Stimulated activated CD8-positive, alpha-beta memory T cell treated with anti-CD3 and anti-CD28 coated beads, Interleukin-12 subunit alpha, Interleukin-12 subunit beta, amount 100 ng/mL, for 24 hours (primary cell): ENCODE measurements around the gene ATP6V0C.
"Not testable (repeated sequence)": the region's sequence is repeated elsewhere in the genome, so short reads cannot be mapped to it uniquely, and the experiment has no call there.

ENCODE experiments used
- DNase-seq: peaks from one replicate; pipeline ENCODE4 v3.0.0-alpha.2; 2020; ENCODE audit errors: extremely low read depth

ATP6V0C gene

GRCh38 chr16:2528161-2529060, 14.7 kb downstream of the ATP6V0C start:
- DNase-seq, result no peak

DNA sequence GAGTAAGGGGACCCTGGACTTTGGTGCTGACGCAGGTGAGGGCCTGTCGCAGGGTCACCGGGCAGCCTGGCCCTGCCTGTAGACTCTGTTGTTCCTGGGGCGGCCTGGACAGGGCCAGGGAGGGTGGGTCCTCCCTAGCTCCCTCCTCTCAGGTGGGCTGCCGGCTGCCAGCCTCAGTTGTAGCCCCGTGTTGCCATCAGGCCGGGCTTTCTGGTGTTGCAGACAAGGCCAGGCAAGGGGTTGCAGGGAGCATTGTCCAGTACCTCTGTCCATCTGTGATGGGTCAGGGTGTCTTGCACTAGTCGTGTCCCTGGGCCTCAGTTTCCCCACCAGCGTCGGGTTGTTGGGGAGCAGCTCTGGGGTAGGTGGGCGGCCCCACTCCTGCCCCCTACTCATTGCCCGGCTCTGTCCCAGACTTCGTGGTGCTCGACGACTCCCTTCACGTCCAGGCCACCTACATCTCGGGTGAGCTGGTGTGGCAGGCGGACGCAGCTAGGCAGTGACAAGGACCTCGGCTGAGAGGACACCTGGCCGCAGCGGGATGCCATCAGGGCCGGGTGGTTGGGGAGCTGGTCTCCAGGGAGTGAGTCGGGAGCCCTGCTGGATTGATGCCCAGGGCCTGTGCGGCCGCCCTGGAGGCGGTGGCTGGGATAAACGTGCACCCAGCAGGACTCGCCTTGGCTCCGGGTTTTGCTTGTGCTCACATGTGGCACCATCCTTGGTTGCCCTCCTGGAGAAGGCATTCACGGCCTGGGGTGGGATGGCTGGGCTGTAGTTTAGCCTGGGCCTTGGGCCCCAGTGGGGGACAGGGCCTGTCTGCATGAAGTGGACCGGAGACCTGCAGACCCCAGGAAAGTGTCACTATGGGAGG, 15.5 kb downstream of the ATP6V0C start:
- DNase-seq, result no peak

GRCh38 chr16:2529961-2530628, 16.3 kb downstream of the ATP6V0C start:
- DNase-seq, result no peak

- no peak for DNase-seq
These were observed 17.0 kb downstream of the ATP6V0C start for GRCh38 chr16:2530629-2531318.

DNA sequence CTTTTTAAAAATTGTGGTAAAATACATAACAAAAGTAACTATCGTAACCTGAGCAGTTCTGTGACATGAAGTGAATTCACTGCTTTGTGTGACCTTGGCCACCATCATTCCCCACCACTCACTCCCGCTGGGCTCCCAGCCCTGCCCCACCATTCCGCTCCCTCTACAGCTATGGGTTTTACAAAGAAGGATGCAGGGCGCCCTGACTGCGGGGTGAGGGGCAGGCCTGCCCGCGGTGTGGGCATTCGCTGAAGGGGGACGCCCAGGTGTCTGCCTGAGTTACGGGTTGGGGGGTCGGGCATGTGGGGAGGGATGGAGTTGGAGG, 17.6 kb downstream of the ATP6V0C start, which contains the start of gene CEMP1:
Gene CEMP1 (minus strand): TSS at position 38 of the 325 bp plus-strand sequence. CDS start 335 bp downstream, outside the sequence.
- DNase-seq, result no peak

DNA sequence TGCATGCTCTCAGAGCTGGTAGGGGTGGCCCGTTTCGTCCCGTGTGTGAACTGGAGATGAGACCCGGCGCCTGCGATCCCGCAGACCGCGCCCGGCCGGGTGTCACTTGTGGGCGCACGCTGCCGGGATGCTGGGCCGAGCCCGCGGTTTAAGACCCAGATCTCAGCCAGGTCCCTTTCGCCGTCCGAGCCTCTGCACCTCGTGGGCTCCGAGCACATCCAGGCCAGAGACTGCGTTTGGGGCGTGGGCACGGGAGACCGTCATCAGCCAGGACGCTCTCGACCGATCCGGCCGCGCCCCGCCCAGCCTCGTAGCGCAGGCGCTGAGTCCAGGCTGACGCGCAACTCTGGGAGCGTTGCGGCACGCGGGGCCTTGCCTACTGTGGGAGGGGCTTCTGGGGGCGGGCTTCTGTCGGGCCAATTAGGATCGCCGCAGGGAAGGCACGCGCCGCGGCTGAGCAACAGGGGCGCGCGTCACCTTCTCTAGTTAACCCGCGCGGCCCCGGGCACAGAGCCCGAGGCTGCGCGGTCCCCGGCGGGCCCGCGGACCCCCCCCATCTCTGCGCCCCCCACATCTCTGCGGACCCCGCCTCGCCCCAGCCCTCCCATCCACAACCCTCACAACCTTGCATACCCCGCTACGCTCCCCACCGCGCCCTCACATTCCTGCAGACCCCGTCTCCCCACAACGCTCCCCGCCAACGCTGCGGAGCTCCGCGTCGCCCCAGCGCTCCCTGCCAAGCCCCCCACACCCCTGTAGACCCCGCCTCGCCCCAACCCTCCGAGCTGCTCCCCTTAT, 18.1 kb downstream of the ATP6V0C start:
- DNase-seq, result peak; percentile 95

DNA sequence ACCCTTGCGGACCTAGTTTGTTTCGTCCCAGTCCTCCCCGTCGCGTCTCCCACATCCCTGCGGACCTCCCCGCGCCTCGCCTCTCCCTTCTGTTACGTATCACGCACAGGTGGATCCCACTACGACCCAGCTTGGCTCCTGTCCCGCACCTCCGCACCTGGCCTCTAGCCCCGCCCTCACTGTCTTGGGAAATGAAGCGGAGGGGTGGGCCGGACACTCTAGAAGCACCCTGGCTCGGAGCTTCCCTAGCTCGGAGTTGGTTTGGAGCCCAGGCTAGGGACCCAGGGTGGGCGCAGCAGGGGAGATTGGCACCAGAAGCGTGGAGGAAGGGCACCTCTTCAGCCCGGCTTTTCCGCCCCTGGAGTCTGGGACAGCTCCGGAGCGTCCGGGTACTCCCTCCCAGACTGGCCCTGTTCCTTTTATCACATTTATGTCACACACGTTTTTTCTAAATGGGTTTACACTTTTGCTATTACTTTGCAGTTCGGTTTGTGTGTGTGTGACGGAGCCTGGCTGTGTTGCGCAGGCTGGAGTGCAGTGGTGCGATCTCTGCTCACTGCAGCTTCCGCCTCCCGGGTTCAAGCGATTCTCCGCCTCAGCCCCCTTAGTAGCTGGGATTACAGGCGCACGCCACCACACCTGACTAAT, 18.9 kb downstream of the ATP6V0C start:
- DNase-seq, result no peak

- not testable (repeated sequence) for DNase-seq
These were observed 19.5 kb downstream of the ATP6V0C start for GRCh38 chr16:2533142-2533755.

- no peak for DNase-seq
These were observed 20.2 kb downstream of the ATP6V0C start for GRCh38 chr16:2533912-2534311.

DNA sequence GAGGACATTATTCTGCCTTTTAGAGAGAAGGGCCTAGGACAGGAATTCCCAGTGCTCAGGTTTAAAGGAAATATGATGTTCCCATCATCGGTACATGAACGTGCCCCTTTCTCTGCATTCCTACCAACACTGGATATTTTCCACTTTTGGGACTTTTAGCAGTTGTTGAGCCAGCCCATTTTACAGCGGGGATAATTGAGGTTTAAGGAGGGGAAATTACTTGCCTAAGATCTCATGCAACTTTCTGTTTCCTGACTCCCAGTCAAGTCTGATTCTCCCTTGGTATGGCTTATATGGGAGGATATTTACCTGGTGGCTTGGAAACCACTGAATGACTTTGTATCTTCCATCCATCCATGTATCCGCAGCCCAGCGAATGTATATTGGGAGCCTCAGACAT, 20.6 kb downstream of the ATP6V0C start:
- not testable (repeated sequence) for DNase-seq

- no peak for DNase-seq
These were observed 21.9 kb downstream of the ATP6V0C start for GRCh38 chr16:2535625-2536013.

DNA sequence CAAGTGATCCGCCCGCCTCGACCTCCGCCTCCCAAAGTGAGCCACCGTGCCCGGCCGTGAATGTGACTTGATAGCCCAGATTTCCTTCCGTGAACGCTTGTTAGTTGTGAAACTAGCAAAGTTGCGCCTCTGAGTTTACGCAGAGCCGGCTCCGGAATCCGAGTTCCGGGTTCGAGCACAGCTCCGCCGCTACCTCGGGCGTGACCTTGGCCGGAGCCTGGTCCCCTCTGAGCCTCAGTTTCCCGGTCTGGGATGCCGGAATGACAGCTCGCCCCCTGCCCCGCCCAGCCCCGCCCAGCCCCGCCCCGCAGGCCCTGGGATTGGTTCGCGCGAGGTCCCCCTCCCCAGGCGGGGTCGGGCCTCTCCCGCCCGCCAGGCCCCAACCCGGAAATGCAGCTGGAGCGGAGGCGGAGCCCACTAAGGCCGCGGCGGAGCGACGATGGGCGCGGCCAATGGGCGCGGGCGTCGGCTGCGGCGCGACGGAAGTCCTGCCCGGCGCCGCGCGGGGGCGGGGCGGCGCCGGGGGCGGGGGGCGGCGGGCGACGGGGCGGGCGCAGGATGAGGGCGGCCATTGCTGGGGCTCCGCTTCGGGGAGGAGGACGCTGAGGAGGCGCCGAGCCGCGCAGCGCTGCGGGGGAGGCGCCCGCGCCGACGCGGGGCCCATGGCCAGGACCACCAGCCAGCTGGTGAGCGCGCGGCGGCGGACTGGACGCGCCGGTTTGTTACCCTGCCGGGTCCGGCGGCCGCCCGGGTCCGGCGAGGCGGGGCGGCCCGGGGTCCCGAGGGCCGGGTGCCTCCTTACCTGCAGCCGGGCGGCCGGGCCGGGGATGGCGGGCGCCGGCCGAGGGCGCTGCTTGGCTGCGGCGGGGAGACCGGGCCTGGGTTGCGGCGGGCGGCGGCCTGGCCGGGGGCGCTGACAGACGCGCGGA, 24.0 kb downstream of the ATP6V0C start, which contains the start of gene PDPK1:
Gene PDPK1 (plus strand): TSS at position 571 of the 929 bp plus-strand sequence. CDS start 92 bp downstream, at position 663.
- DNase-seq, result peak; percentile 77

GRCh38 chr16:2539192-2539844, 25.6 kb downstream of the ATP6V0C start:
- DNase-seq, result not testable (repeated sequence)

GRCh38 chr16:2539845-2540458, 26.2 kb downstream of the ATP6V0C start:
- DNase-seq, result not testable (repeated sequence)

- DNase-seq, result not testable (repeated sequence)
These were observed 27.2 kb downstream of the ATP6V0C start for GRCh38 chr16:2540912-2541311.

DNA sequence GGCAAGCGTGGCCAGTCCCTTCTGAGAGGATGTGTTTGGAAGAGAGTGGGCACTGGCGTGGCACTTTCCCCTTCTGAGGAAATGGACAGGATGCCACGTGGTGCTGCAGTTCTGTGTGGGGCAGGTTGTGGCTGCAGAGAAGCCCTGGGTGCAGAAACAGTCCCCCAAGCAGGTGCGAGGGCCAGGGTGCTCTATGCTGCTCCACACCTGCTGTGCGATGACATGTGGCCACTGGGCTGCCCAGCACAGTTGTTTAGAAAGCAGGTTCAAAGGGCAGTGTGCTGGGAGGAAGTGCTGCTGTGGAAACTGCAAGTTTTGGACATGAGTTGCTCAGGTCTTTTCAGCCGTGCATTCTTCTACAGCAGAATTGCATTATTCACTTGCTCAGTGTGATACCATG, 27.7 kb downstream of the ATP6V0C start:
- not testable (repeated sequence) for DNase-seq

DNA sequence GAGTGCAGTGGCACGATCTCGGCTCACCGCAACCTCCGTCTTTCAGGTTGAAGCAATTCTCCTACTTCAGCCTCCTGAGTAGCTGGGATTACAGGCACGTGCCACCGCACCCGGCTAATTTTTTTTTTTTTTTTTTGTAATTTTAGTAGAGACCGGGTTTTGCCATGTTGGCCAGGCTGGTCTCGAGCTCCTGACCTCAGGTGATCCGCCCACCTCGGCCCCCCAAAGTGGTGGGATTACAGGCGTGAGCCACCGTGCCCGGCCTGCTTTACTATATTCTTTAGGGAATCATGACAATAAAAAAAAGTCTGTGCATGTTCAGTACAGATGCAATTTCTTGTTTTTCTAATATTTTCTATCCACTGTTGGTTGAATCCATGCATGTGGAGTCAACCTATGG, 30.0 kb downstream of the ATP6V0C start:
- not testable (repeated sequence) for DNase-seq
